Tibial nerve (tissue), 4 donors: ENCODE data around the gene MTUS2.

Experiments used
- CTCF ChIP-seq, 5 experiments: fragments of 200-600 bp in 3 of 5; fragments of 450-650 bp in 2 of 5; sonication (generic) in 3 of 5; IDR thresholded peaks; one replicate each; pipeline ENCODE4 v1.5.1; 2016 to 2019; ENCODE audit warnings: antibody characterized with exemption in 5 of 5, mild to moderate bottlenecking in 3 of 5, moderate library complexity in 2 of 5
- EP300 ChIP-seq, 2 donors: sonication (generic); formaldehyde crosslinking; IDR thresholded peaks; one replicate each; pipeline ENCODE4 v1.6.1; 2017; ENCODE audit warnings: antibody characterized with exemption in 2 of 2, mild to moderate bottlenecking in 1 of 2
- POLR2A ChIP-seq, 2 donors: fragments of 450-650 bp; IDR thresholded peaks; one replicate each; pipeline ENCODE4 v1.6.1; 2017; ENCODE audit warnings: antibody characterized with exemption in 2 of 2, mild to moderate bottlenecking in 2 of 2, moderate library complexity in 2 of 2

GRCh38 chr13:29304148-29304547, 484.0 kb downstream of the MTUS2 start:
- TF ChIP-seq CTCF (IDR thresholded peaks at IDR 0.05) (no peak), POLR2A (IDR thresholded peaks at IDR 0.05) (no peak), EP300 (IDR thresholded peaks at IDR 0.05) (no peak)
